Astrocyte of the spinal cord (primary cell): ENCODE results near the gene KLHL40.

Source experiments
- DNase-seq: peaks from one replicate; pipeline ENCODE4 v3.0.0; 2011; ENCODE audit warnings: low read depth, low spot score
- H3K4me3 ChIP-seq: 2 replicates; pipeline ENCODE4 v1.5.1; 2011; ENCODE audit warnings: low read depth, mild to moderate bottlenecking, low read length, moderate library complexity
- CTCF ChIP-seq: IDR thresholded peaks from 2 replicates; pipeline ENCODE4 v1.5.1; 2012; ENCODE audit warnings: low read depth, mild to moderate bottlenecking, low read length, inconsistent platforms
- in situ Hi-C: cut with HindIII; loops from 2 replicates; pipeline ENCODE4 v1.10.0; 2017; ENCODE audit warnings: low sequenced_read_pairs

The KLHL40 gene

GRCh38 chr3:42685363-42685881, at the start of gene KLHL40:
TSS of gene KLHL40 (plus strand) at chr3:42685537. CDS start at chr3:42685619, 82 bp downstream.
- no peak for DNase-seq
- TF ChIP-seq CTCF = no peak
- H3K4me3 ChIP-seq = no peak within 1 kb of the TSS
- in situ Hi-C loops = no loop called here

- in situ Hi-C loops = no loop called here
- DNase-seq = no peak
- H3K4me3 ChIP-seq = no peak overlapping the region
- TF ChIP-seq CTCF = no peak
Observed at GRCh38 chr3:42637001-42637400, 48.3 kb upstream of the KLHL40 start.

- no peak overlapping the region for H3K4me3 ChIP-seq
- in situ Hi-C loops = no loop called here
- no peak for DNase-seq
- no peak for TF ChIP-seq CTCF
Observed at GRCh38 chr3:42638339-42638842, 46.9 kb upstream of the KLHL40 start.

- in situ Hi-C loops = no loop called here
Observed at GRCh38 chr3:42639192-42639591, 46.1 kb upstream of the KLHL40 start.

GRCh38 chr3:42640129-42640528, 45.2 kb upstream of the KLHL40 start:
- no peak overlapping the region for H3K4me3 ChIP-seq
- TF ChIP-seq CTCF = no peak
- DNase-seq = no peak
- in situ Hi-C loops = no loop called here

More at GRCh38 chr3:42639192-42639591, 46.1 kb upstream of the KLHL40 start:
- DNase-seq = no peak
- H3K4me3 ChIP-seq = no peak overlapping the region
- no peak for TF ChIP-seq CTCF

GRCh38 chr3:42640771-42641370, 44.5 kb upstream of the KLHL40 start:
- in situ Hi-C loops = no loop called here
- DNase-seq = no peak
- no peak overlapping the region for H3K4me3 ChIP-seq
- TF ChIP-seq CTCF = no peak
